Cardiac fibroblast (primary cell): ENCODE data around the gene NRXN3.

Experiments used
- DNase-seq, 2 donors: peaks; one replicate each; pipeline versions ENCODE4 v3.0.0 to v3.0.0-alpha.2; 2010; ENCODE audit warnings: low read depth in 2 of 2
- H3K4me3 ChIP-seq, 2 donors: replicated peaks in 1 of 2; 1 replicate in 1 of 2; 2 replicates in 1 of 2; pipeline ENCODE4 v1.5.1; 2011; ENCODE audit warnings: low read depth in 2 of 2, low read length in 2 of 2, mild to moderate bottlenecking in 2 of 2, moderate library complexity in 1 of 2
- TF ChIP-seq, protein P1 (sequence below): IDR thresholded peaks from one replicate; pipeline ENCODE4 v1.5.1; 2011; ENCODE audit warnings: low read depth, mild to moderate bottlenecking, low read length, inconsistent platforms

Gene NRXN3

GRCh38 chr14:78683206-78683605, 513.0 kb downstream of the NRXN3 start:
- TF ChIP-seq, protein P1, sequence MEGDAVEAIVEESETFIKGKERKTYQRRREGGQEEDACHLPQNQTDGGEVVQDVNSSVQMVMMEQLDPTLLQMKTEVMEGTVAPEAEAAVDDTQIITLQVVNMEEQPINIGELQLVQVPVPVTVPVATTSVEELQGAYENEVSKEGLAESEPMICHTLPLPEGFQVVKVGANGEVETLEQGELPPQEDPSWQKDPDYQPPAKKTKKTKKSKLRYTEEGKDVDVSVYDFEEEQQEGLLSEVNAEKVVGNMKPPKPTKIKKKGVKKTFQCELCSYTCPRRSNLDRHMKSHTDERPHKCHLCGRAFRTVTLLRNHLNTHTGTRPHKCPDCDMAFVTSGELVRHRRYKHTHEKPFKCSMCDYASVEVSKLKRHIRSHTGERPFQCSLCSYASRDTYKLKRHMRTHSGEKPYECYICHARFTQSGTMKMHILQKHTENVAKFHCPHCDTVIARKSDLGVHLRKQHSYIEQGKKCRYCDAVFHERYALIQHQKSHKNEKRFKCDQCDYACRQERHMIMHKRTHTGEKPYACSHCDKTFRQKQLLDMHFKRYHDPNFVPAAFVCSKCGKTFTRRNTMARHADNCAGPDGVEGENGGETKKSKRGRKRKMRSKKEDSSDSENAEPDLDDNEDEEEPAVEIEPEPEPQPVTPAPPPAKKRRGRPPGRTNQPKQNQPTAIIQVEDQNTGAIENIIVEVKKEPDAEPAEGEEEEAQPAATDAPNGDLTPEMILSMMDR: no peak
- DNase-seq: no peak
- no peak overlapping the region for H3K4me3 ChIP-seq

DNA sequence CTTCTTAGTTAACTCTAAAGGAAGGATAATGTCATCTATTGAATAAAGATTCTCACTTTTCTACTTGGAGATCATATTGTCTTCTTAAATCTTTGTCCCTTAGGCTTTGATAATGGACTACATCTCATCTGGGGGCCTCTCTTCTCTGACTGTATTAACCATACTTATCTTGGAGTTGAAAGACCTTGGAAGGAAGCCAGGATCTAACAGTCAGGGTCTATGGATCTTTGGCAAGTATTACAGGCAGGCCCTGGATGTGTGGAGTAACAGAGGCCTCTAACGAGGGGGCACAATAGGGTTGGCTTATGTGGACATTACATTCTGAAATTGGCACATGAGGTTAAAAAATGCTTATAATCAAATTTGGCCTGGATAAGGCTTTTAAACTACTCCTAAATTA, 513.8 kb downstream of the NRXN3 start:
- no peak overlapping the region for H3K4me3 ChIP-seq
- no peak for DNase-seq
- TF ChIP-seq, protein P1: no peak

GRCh38 chr14:78688503-78688902, 518.3 kb downstream of the NRXN3 start:
- TF ChIP-seq, protein P1: no peak
- no peak overlapping the region for H3K4me3 ChIP-seq

DNA sequence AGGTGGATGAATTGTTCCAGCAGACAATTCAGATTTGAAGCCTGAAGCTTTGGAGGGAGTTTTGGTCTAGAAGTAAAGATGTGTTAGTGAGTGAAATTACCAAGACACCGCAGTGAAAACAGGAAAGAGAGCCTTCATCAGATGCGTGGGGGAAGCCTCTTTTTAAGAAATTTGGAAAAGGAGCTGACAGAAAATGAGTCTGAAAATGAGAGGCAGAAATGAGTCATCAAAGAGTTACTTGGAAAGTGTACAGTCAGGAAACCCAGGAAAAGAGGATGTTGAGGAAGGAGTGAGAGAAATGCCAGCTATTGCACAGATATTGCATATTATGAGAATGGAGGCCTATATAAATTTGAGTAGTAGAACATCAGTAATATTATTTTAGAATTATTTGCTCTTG, 520.7 kb downstream of the NRXN3 start:
- TF ChIP-seq, protein P1: no peak
- H3K4me3 ChIP-seq: no peak overlapping the region
- peak in 1 of 2 donors; percentile 6 for DNase-seq

More at GRCh38 chr14:78688503-78688902, 518.3 kb downstream of the NRXN3 start:
- no peak for DNase-seq

- peak; percentile 26 to 53 for DNase-seq
- TF ChIP-seq, protein P1: peak; percentile 44
- no peak overlapping the region for H3K4me3 ChIP-seq
Observed at GRCh38 chr14:78697341-78697740, 527.2 kb downstream of the NRXN3 start.

GRCh38 chr14:78698991-78699390, 528.8 kb downstream of the NRXN3 start:
- TF ChIP-seq, protein P1: no peak
- H3K4me3 ChIP-seq: no peak overlapping the region
- DNase-seq: no peak

GRCh38 chr14:78700236-78700635, 530.1 kb downstream of the NRXN3 start:
- TF ChIP-seq, protein P1: no peak
- DNase-seq: peak in 1 of 2 donors; percentile 2
- H3K4me3 ChIP-seq: no peak overlapping the region
